Prostate gland (tissue), 2 donors: ENCODE results near the gene JADE1.

Experiments
- CTCF ChIP-seq, 4 experiments: fragments of 200-600 bp in 2 of 4; fragments of 450-650 bp in 2 of 4; sonication (generic) in 2 of 4; IDR thresholded peaks; 1 replicate in 3 of 4; 2 replicates in 1 of 4; pipeline ENCODE4 v1.5.1; 2016 to 2019; ENCODE audit warnings: antibody characterized with exemption in 4 of 4, mild to moderate bottlenecking in 2 of 4, moderate library complexity in 2 of 4
- POLR2A ChIP-seq: fragments of 450-650 bp; IDR thresholded peaks from one replicate; pipeline ENCODE4 v1.6.1; 2016; ENCODE audit warnings: antibody characterized with exemption, mild to moderate bottlenecking

GRCh38 chr4:128879971-128880370, 70.5 kb downstream of the JADE1 start:
- no peak for TF ChIP-seq CTCF (IDR thresholded peaks at IDR 0.05)
- TF ChIP-seq POLR2A = no peak
